HCT116 (cell line): Measurements from ENCODE around the gene TP63. TPM values are rescaled to one million over a fixed set of nuclear protein-coding genes. Genes with fewer than 3 reads are reported as not detected.

ENCODE experiments used
- ATAC-seq: fragments of 200-7000 bp; cut with Tn5 transposase; 2 replicates; pipeline ENCODE4 v1.9.1; 2020; ENCODE audit warnings: mild to moderate bottlenecking, moderate library complexity
- BruUV-seq: library from RNA; stranded (reverse); fragments of 400-500 nt; replicated peaks from 2 replicates; lab custom pipeline; 2021; lab: Mats Ljungman, UMichigan
- CTCF ChIA-PET: fragments of 300-600 bp; sonication (Branson Sonifier 250); formaldehyde crosslinking; loops from one replicate; lab custom pipeline; 2021; ENCODE audit warnings: antibody characterized with exemption; lab: Charles Lee
- POLR2A ChIA-PET: fragments of 300-600, 350-600 bp; sonication (Branson Sonifier 250); formaldehyde crosslinking; loops from one replicate; lab custom pipeline; 2021; ENCODE audit warnings: antibody characterized with exemption; lab: Charles Lee
- RAD21 ChIA-PET, 2 experiments: fragments of 300-600 bp; sonication (Branson Sonifier 250); formaldehyde crosslinking; loops; one replicate each; lab custom pipeline; 2023; ENCODE audit warnings: low total read pairs in 2 of 2; ENCODE audit not compliant: uncharacterized antibody in 2 of 2, unreplicated experiment in 2 of 2, low non-redundant PET in 1 of 2; lab: Charles Lee
- DNase-seq: peaks from one replicate; pipeline ENCODE4 v3.0.0-alpha.2; 2010; ENCODE audit warnings: low read depth, low spot score
- H2AFZ ChIP-seq: fragments of 200-600 bp; shearing (Covaris generic), sonication (generic); 2 replicates; pipeline ENCODE4 v1.6.1; 2017; ENCODE audit warnings: low read depth, mixed run types, mixed read lengths, antibody characterized with exemption, low read length; ENCODE audit not compliant: poor library complexity, severe bottlenecking
- H3K27ac ChIP-seq: 2 replicates; pipeline ENCODE4 v1.5.1; 2012; ENCODE audit warnings: low read depth, low read length
- H3K27me3 ChIP-seq: fragments of 200-600 bp; sonication (generic); 2 replicates; pipeline ENCODE4 v1.6.1; 2016; ENCODE audit warnings: mixed run types, low read length, mixed read lengths; ENCODE audit not compliant: insufficient read depth
- H3K36me3 ChIP-seq, 2 experiments: fragments of 200-500 bp in 1 of 2; fragments of 200-600 bp in 1 of 2; sonication (Bioruptor generic) in 1 of 2; sonication (generic) in 1 of 2; 2 replicates each; pipeline versions ENCODE4 v1.5.1 to v1.6.1; 2014 to 2016; ENCODE audit warnings: low read length in 2 of 2, inconsistent platforms in 1 of 2, mixed read lengths in 1 of 2, mixed run types in 1 of 2; ENCODE audit not compliant: insufficient read depth in 2 of 2, control insufficient read depth in 1 of 2
- H3K4me1 ChIP-seq, 2 experiments: fragments of 200-600 bp in 1 of 2; sonication (generic) in 1 of 2; 2 replicates each; pipeline versions ENCODE4 v1.5.1 to v1.6.1; 2012 to 2017; ENCODE audit warnings: low read length in 2 of 2, inconsistent platforms in 1 of 2, mild to moderate bottlenecking in 1 of 2, mixed read lengths in 1 of 2, mixed run types in 1 of 2, moderate library complexity in 1 of 2; ENCODE audit not compliant: insufficient read depth in 2 of 2, control insufficient read depth in 1 of 2
- H3K4me2 ChIP-seq: fragments of 200-600 bp; sonication (generic); 2 replicates; pipeline ENCODE4 v1.6.1; 2017; ENCODE audit warnings: mixed run types, low read length, mixed read lengths
- H3K4me3 ChIP-seq, 2 experiments: fragments of 200-600 bp in 1 of 2; sonication (generic) in 1 of 2; replicated peaks in 1 of 2; 2 replicates each; pipeline ENCODE4 v1.5.1; 2011 to 2016; ENCODE audit warnings: low read length in 2 of 2, control low read depth in 1 of 2, low read depth in 1 of 2, mild to moderate bottlenecking in 1 of 2, mixed read lengths in 1 of 2, mixed run types in 1 of 2
- H3K79me2 ChIP-seq: fragments of 200-600 bp; sonication (generic); 2 replicates; pipeline ENCODE4 v1.6.1; 2017; ENCODE audit warnings: mild to moderate bottlenecking, mixed run types, low read length, moderate library complexity, mixed read lengths; ENCODE audit not compliant: insufficient read depth
- H3K9ac ChIP-seq: fragments of 200-600 bp; sonication (generic); 2 replicates; pipeline ENCODE4 v1.6.1; 2016; ENCODE audit warnings: low read length, mixed read lengths
- H3K9me2 ChIP-seq: fragments of 200-600 bp; sonication (generic), shearing (Covaris generic); 2 replicates; pipeline ENCODE4 v1.6.1; 2017; ENCODE audit warnings: mixed run types, mild to moderate bottlenecking, moderate library complexity; ENCODE audit not compliant: insufficient read depth
- H3K9me3 ChIP-seq, 2 experiments: fragments of 200-500 bp in 1 of 2; fragments of 200-600 bp in 1 of 2; sonication (Bioruptor generic) in 1 of 2; sonication (generic) in 1 of 2; 2 replicates each; pipeline ENCODE4 v1.6.1; 2014 to 2017; ENCODE audit warnings: low read length in 2 of 2, mixed read lengths in 2 of 2, inconsistent platforms in 1 of 2, low read depth in 1 of 2, mild to moderate bottlenecking in 1 of 2, mixed run types in 1 of 2, moderate library complexity in 1 of 2; ENCODE audit not compliant: control insufficient read depth in 1 of 2, insufficient read depth in 1 of 2
- H4K20me1 ChIP-seq: fragments of 200-600 bp; sonication (generic), shearing (Covaris generic); 2 replicates; pipeline ENCODE4 v1.6.1; 2017; ENCODE audit warnings: mixed run types, mild to moderate bottlenecking, moderate library complexity; ENCODE audit not compliant: insufficient read depth
- ATF3 ChIP-seq: IDR thresholded peaks from 2 replicates; pipeline ENCODE4 v1.6.1; 2012
- CBX3 ChIP-seq: IDR thresholded peaks from 2 replicates; pipeline ENCODE4 v1.6.1; 2012; ENCODE audit warnings: low read depth
- CTCF ChIP-seq, 3 experiments: fragments of 200-600 bp in 1 of 3; sonication (generic) in 1 of 3; IDR thresholded peaks in 2 of 3; conservative IDR thresholded peaks in 1 of 3; 2 replicates each; pipeline ENCODE4 v1.5.1; 2012 to 2017; ENCODE audit warnings: low read depth in 2 of 3, low read length in 2 of 3, antibody characterized with exemption in 1 of 3, borderline replicate concordance in 1 of 3, control low read depth in 1 of 3, mild to moderate bottlenecking in 1 of 3, mixed read lengths in 1 of 3, mixed run types in 1 of 3, moderate library complexity in 1 of 3; ENCODE audit not compliant: insufficient read depth in 1 of 3
- ELF1 ChIP-seq: IDR thresholded peaks from 2 replicates; pipeline ENCODE4 v1.6.1; 2012; ENCODE audit warnings: low read depth, borderline replicate concordance
- EZH2 ChIP-seq: fragments of 200-600 bp; sonication (generic); IDR thresholded peaks from 2 replicates; pipeline ENCODE4 v1.6.1; 2017; ENCODE audit warnings: antibody characterized with exemption, mixed run types
- JUND ChIP-seq: IDR thresholded peaks from 2 replicates; pipeline ENCODE4 v1.6.1; 2012
- POLR2A ChIP-seq: IDR thresholded peaks from 2 replicates; pipeline ENCODE4 v1.7.0; 2011; ENCODE audit warnings: borderline replicate concordance; ENCODE audit not compliant: insufficient read depth, insufficient read length; ENCODE audit errors: extremely low read depth
- POLR2AphosphoS5 ChIP-seq: IDR thresholded peaks from 2 replicates; pipeline ENCODE4 v1.6.1; 2011; ENCODE audit warnings: mild to moderate bottlenecking, low read depth, low read length, moderate library complexity
- SP1 ChIP-seq: IDR thresholded peaks from 2 replicates; pipeline ENCODE4 v1.6.1; 2012; ENCODE audit warnings: low read depth
- ZBTB33 ChIP-seq: IDR thresholded peaks from 2 replicates; pipeline ENCODE4 v1.6.1; 2011; ENCODE audit warnings: mild to moderate bottlenecking, low read length, moderate library complexity; ENCODE audit not compliant: insufficient replicate concordance; ENCODE audit errors: extremely low read depth
- intact Hi-C: fragments of 100-400 bp; cut with micrococcal nuclease; formaldehyde crosslinking; loops from 2 replicates; pipeline ENCODE4 v1.10.0; 2022
- total RNA-seq: library from RNA; stranded (reverse); gene quantifications from one replicate; pipeline ENCODE4 v1.2.1, GENCODE V29; 2021; ENCODE audit not compliant: unreplicated experiment
- TF ChIP-seq, protein P1 (sequence below): IDR thresholded peaks from 2 replicates; pipeline ENCODE4 v1.6.1; 2012; ENCODE audit warnings: low read depth

Gene TP63
- total RNA-seq, 1 experiment from 2014 or later = not detected

DNA sequence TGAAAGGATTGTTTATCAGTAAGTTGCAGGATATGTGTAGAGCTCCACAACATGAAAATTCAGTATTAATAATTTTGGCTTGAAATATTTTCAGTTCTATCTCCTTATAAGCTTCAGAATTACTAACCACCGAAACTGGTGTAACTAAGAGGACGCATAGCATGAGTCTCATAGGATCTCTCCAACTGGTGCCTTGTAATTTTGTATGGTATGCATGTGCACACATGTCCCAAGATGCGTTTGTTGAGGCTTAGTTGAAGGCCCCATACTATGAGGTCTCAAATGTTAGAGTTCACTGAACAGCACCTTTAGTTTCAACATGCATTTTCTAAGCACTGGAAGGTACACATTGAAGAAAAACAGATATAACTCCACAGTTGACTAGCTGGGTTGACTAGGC is 195.4 kb downstream of the TP63 start (continued):
- no peak for TF ChIP-seq CTCF (IDR thresholded peaks at IDR 0.05 in 2 of 3, conservative IDR thresholded peaks at IDR 0.05 in 1 of 3; ENCODE audit: borderline replicate concordance in 1 of 3, insufficient read depth in 1 of 3, low read depth in 2 of 3, low read length in 2 of 3)
- TF ChIP-seq, all 23 proteins: peak for 0

DNA sequence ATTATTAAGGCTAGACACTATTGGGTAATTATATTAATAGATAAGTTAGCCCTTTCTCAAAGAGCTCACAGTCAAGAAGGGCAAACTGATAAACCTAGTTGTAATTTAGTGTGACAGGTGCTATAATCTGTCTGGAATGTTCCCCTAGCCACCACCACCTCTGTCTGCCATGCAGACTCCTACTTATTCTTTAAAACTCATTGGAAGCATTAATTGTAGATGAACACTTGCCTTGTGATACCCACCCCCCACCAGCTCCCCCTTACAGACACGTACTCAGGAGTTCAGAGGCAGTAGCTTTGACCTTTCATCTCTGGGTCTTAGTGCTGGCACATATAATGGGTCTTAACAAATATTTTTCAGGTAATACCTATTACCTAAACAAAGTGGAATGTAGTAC is 195.9 kb downstream of the TP63 start:
- ChIA-PET RAD21 (no interaction called here), CTCF (no interaction called here)
- H3K4me1 ChIP-seq = no peaks in the 10 kb centered on the region; a peak in 1 of 4 replicates

More for the DNA sequence above, 195.9 kb downstream of the TP63 start:
- intact Hi-C loops = no loop called here
- no peak overlapping the region for H3K4me2 ChIP-seq
- H3K27me3 ChIP-seq = no peaks in the 10 kb centered on the region; the same call in 1 of the 2 replicates
- POLR2A ChIA-PET = no interaction called here
- no peaks in the 10 kb centered on the region for H4K20me1 ChIP-seq
- H3K36me3 ChIP-seq = no peaks in the 10 kb centered on the region
- DNase-seq = no peak
- no peaks in the 10 kb centered on the region for H3K9me2 ChIP-seq
- H3K9me3 ChIP-seq = no peaks in the 10 kb centered on the region
- no peak overlapping the region for H3K9ac ChIP-seq
- no peaks in the 10 kb centered on the region for H3K79me2 ChIP-seq
- TF ChIP-seq, protein P1, sequence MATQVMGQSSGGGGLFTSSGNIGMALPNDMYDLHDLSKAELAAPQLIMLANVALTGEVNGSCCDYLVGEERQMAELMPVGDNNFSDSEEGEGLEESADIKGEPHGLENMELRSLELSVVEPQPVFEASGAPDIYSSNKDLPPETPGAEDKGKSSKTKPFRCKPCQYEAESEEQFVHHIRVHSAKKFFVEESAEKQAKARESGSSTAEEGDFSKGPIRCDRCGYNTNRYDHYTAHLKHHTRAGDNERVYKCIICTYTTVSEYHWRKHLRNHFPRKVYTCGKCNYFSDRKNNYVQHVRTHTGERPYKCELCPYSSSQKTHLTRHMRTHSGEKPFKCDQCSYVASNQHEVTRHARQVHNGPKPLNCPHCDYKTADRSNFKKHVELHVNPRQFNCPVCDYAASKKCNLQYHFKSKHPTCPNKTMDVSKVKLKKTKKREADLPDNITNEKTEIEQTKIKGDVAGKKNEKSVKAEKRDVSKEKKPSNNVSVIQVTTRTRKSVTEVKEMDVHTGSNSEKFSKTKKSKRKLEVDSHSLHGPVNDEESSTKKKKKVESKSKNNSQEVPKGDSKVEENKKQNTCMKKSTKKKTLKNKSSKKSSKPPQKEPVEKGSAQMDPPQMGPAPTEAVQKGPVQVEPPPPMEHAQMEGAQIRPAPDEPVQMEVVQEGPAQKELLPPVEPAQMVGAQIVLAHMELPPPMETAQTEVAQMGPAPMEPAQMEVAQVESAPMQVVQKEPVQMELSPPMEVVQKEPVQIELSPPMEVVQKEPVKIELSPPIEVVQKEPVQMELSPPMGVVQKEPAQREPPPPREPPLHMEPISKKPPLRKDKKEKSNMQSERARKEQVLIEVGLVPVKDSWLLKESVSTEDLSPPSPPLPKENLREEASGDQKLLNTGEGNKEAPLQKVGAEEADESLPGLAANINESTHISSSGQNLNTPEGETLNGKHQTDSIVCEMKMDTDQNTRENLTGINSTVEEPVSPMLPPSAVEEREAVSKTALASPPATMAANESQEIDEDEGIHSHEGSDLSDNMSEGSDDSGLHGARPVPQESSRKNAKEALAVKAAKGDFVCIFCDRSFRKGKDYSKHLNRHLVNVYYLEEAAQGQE = no peak
- TF ChIP-seq POLR2A (no peak), ATF3 (no peak), CTCF (IDR thresholded peaks at IDR 0.05 in 2 of 3, conservative IDR thresholded peaks at IDR 0.05 in 1 of 3; ENCODE audit: borderline replicate concordance in 1 of 3, insufficient read depth in 1 of 3, low read depth in 2 of 3, low read length in 2 of 3) (no peak), SP1 (no peak), POLR2AphosphoS5 (no peak), JUND (no peak), CBX3 (no peak), EZH2 (no peak), ELF1 (no peak), ZBTB33 (no peak)
- no peak overlapping the region for H2AFZ ChIP-seq
- no peak for ATAC-seq
- no TSS peak for BruUV-seq
- no peak overlapping the region for H3K27ac ChIP-seq
- H3K4me3 ChIP-seq = no peak overlapping the region
